Suprapubic skin (tissue), 4 donors: ENCODE measurements around the gene AUTS2.

ENCODE experiments used
- EP300 ChIP-seq: sonication (generic); formaldehyde crosslinking; IDR thresholded peaks from one replicate; pipeline ENCODE4 v1.6.1; 2017; ENCODE audit warnings: antibody characterized with exemption
- POLR2A ChIP-seq, 2 donors: fragments of 450-650 bp; IDR thresholded peaks; one replicate each; pipeline ENCODE4 v1.6.1; 2017; ENCODE audit warnings: antibody characterized with exemption in 2 of 2, mild to moderate bottlenecking in 2 of 2, moderate library complexity in 2 of 2
- POLR2AphosphoS5 ChIP-seq, 3 donors: sonication (generic); formaldehyde crosslinking; IDR thresholded peaks; one replicate each; pipeline ENCODE4 v1.6.1; 2017; ENCODE audit warnings: antibody characterized with exemption in 3 of 3
- TF ChIP-seq, protein P1 (sequence below), 2 donors: fragments of 200-600 bp in 1 of 2; fragments of 450-650 bp in 1 of 2; sonication (generic) in 1 of 2; IDR thresholded peaks; one replicate each; pipeline ENCODE4 v1.5.1; 2016 to 2019; ENCODE audit warnings: antibody characterized with exemption in 2 of 2, mild to moderate bottlenecking in 1 of 2, moderate library complexity in 1 of 2

DNA sequence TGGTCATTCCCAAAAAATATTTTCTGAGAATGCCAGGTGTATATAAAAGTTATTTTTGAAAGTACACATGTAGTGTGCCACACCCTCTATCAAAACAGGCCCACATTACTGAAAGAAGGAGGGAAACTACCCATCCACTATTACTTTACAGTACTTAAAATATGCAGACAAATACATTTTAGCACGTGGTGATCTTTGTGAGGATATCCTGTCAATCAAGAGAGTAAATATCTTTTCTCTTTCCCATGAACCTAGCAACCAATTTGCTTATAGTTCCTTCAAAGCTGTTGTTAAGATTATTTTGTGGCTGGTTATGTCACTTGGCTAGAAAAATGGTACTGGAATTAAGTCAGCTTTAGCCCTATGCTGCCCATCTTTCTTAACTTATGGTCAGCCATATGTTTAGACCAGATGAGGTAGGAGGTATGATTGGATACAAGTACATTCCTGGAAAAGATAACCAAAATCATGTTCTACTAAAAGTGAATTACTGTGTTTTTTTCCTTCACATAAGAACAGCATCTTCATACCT, 70.1 kb downstream of the AUTS2 start:
- TF ChIP-seq POLR2A (IDR thresholded peaks at IDR 0.05) (no peak), EP300 (no peak), POLR2AphosphoS5 (IDR thresholded peaks at IDR 0.05) (no peak)
- TF ChIP-seq, protein P1, sequence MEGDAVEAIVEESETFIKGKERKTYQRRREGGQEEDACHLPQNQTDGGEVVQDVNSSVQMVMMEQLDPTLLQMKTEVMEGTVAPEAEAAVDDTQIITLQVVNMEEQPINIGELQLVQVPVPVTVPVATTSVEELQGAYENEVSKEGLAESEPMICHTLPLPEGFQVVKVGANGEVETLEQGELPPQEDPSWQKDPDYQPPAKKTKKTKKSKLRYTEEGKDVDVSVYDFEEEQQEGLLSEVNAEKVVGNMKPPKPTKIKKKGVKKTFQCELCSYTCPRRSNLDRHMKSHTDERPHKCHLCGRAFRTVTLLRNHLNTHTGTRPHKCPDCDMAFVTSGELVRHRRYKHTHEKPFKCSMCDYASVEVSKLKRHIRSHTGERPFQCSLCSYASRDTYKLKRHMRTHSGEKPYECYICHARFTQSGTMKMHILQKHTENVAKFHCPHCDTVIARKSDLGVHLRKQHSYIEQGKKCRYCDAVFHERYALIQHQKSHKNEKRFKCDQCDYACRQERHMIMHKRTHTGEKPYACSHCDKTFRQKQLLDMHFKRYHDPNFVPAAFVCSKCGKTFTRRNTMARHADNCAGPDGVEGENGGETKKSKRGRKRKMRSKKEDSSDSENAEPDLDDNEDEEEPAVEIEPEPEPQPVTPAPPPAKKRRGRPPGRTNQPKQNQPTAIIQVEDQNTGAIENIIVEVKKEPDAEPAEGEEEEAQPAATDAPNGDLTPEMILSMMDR (IDR thresholded peaks at IDR 0.05) = no peak
